ENCODE measurements around the gene TLR7.

DNA sequence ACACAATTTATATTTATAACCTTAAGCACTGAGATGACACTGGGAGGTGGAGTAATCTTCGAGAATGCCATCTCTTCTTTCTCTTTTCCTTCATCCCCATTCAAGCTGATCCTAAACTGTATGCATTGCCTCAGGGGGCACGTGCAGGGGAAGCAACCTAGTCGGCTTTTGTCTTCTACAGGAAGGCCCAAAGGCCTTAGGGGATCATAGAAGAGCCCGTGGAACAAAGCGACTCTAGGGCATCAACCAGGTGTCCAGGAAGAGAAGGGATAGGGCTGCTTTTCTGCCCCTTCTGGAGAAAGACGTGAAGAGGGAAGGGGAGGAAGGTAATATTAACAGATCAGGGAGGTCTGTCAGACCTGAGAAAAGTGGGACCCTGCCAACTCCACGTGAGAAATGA lies 32.6 kb downstream of the TLR7 start:
- TF ChIP-seq, protein P1, sequence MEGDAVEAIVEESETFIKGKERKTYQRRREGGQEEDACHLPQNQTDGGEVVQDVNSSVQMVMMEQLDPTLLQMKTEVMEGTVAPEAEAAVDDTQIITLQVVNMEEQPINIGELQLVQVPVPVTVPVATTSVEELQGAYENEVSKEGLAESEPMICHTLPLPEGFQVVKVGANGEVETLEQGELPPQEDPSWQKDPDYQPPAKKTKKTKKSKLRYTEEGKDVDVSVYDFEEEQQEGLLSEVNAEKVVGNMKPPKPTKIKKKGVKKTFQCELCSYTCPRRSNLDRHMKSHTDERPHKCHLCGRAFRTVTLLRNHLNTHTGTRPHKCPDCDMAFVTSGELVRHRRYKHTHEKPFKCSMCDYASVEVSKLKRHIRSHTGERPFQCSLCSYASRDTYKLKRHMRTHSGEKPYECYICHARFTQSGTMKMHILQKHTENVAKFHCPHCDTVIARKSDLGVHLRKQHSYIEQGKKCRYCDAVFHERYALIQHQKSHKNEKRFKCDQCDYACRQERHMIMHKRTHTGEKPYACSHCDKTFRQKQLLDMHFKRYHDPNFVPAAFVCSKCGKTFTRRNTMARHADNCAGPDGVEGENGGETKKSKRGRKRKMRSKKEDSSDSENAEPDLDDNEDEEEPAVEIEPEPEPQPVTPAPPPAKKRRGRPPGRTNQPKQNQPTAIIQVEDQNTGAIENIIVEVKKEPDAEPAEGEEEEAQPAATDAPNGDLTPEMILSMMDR (IDR thresholded peaks at IDR 0.05), result no peak
- TF ChIP-seq POLR2A (IDR thresholded peaks at IDR 0.05; ENCODE audit: low read depth) (no peak), POLR2AphosphoS5 (IDR thresholded peaks at IDR 0.05) (no peak)
